GM12878 (cell line): ENCODE results near the gene CDC14A. TPM values are rescaled to one million over a fixed set of nuclear protein-coding genes. Genes with fewer than 3 reads are reported as not detected.

Experiments
- ATAC-seq: fragments of 200-7000 bp; cut with Tn5 transposase; 3 replicates; pipeline ENCODE4 v1.9.1; 2020; ENCODE audit warnings: mild to moderate bottlenecking, moderate library complexity
- BruUV-seq: library from RNA; stranded (reverse); fragments of 400-500 nt; replicated peaks from 2 replicates; lab custom pipeline; 2021; lab: Mats Ljungman, UMichigan
- CTCF ChIA-PET: fragments of 300-600 bp; sonication (Branson Sonifier 250); formaldehyde crosslinking; extraction: SDS; loops from one replicate; lab custom pipeline; 2021; ENCODE audit warnings: inconsistent platforms; lab: Yijun Ruan, JAX
- POLR2A ChIA-PET: fragments of 350-600 bp; formaldehyde crosslinking; extraction: SDS; loops from one replicate; lab custom pipeline; 2021; ENCODE audit warnings: inconsistent platforms; lab: Charles Lee
- RAD21 ChIA-PET: fragments of 300-600 bp; sonication (Branson Sonifier 250); formaldehyde crosslinking; loops from one replicate; lab custom pipeline; 2023; ENCODE audit warnings: antibody characterized with exemption; ENCODE audit not compliant: unreplicated experiment; lab: Charles Lee
- SMC1A ChIA-PET: fragments of 300-600 bp; sonication (Branson Sonifier 250); formaldehyde crosslinking; loops from one replicate; lab custom pipeline; 2023; ENCODE audit not compliant: unreplicated experiment, uncharacterized antibody; lab: Charles Lee
- DNase-seq: peaks from one replicate; pipeline ENCODE4 v3.0.0-alpha.2; 2011; ENCODE audit warnings: low read depth, low spot score
- FAIRE-seq: peaks from 3 replicates; lab custom pipeline; 2011; peaks lifted over from hg19 to GRCh38; lab: Jason Lieb, UNC
- H2AFZ ChIP-seq: 2 replicates; pipeline ENCODE4 v1.6.0; 2011; ENCODE audit warnings: low read depth, low read length, control low read depth; ENCODE audit not compliant: control insufficient read depth
- H3K27ac ChIP-seq: 2 replicates; pipeline ENCODE4 v1.5.1; 2011; ENCODE audit warnings: control low read depth; ENCODE audit not compliant: control insufficient read depth, insufficient read depth
- H3K27me3 ChIP-seq, 2 experiments: replicated peaks in 1 of 2; 2 replicates each; pipeline versions ENCODE4 v1.6.0 to v1.6.1; 2011; ENCODE audit warnings: low read length in 1 of 2; ENCODE audit not compliant: control insufficient read depth in 2 of 2, insufficient read depth in 2 of 2
- H3K36me3 ChIP-seq, 2 experiments: 2 replicates each; pipeline ENCODE4 v1.5.1; 2011; ENCODE audit warnings: low read length in 1 of 2; ENCODE audit not compliant: control insufficient read depth in 2 of 2, insufficient read depth in 2 of 2
- H3K4me1 ChIP-seq: 2 replicates; pipeline ENCODE4 v1.6.1; 2011; ENCODE audit warnings: mild to moderate bottlenecking, low read length, moderate library complexity, mixed read lengths; ENCODE audit not compliant: control insufficient read depth, insufficient read depth
- H3K4me2 ChIP-seq: 2 replicates; pipeline ENCODE4 v1.6.0; 2011; ENCODE audit warnings: control low read depth; ENCODE audit not compliant: control insufficient read depth, insufficient read depth
- H3K4me3 ChIP-seq: fragments of 200-600 bp; sonication (generic); 2 replicates; pipeline ENCODE4 v1.5.1; 2016
- H3K79me2 ChIP-seq: 2 replicates; pipeline ENCODE4 v1.6.0; 2011; ENCODE audit warnings: low read length; ENCODE audit not compliant: control insufficient read depth, insufficient read depth
- H3K9ac ChIP-seq: 2 replicates; pipeline ENCODE4 v1.8.0; 2011; ENCODE audit warnings: low read length, control low read depth, mixed read lengths; ENCODE audit not compliant: control insufficient read depth, insufficient read depth
- H3K9me3 ChIP-seq: replicated peaks from 3 replicates; pipeline ENCODE4 v1.5.1; 2011; ENCODE audit warnings: mild to moderate bottlenecking, low read length; ENCODE audit not compliant: control insufficient read depth, insufficient read depth
- H4K20me1 ChIP-seq: 2 replicates; pipeline ENCODE4 v1.6.0; 2011; ENCODE audit not compliant: control insufficient read depth, insufficient read depth
- CREM ChIP-seq: IDR thresholded peaks from 2 replicates; pipeline ENCODE4 v1.6.1; 2014; ENCODE audit warnings: antibody characterized with exemption, low read depth
- EP300 ChIP-seq, 2 experiments: fragments of 150-350 bp in 1 of 2; IDR thresholded peaks; 2 replicates each; pipeline ENCODE4 v1.6.1; 2011 to 2012; ENCODE audit warnings: low read depth in 2 of 2, low read length in 2 of 2, borderline replicate concordance in 1 of 2, improper control_type of control experiment in 1 of 2, inconsistent platforms in 1 of 2; ENCODE audit not compliant: control insufficient read depth in 1 of 2
- KLF5 ChIP-seq: fragments of 450-650 bp; IDR thresholded peaks from 2 replicates; pipeline ENCODE4 v1.6.1; 2014; ENCODE audit warnings: mild to moderate bottlenecking; ENCODE audit not compliant: partially characterized antibody
- POLR2A ChIP-seq: IDR thresholded peaks from 2 replicates; pipeline ENCODE4 v1.6.1; 2011; ENCODE audit warnings: low read depth, mild to moderate bottlenecking, low read length
- POLR2AphosphoS2 ChIP-seq: IDR thresholded peaks from 2 replicates; pipeline ENCODE4 v1.6.1; 2011; ENCODE audit warnings: low read depth, mild to moderate bottlenecking, low read length, improper control_type of control experiment, moderate library complexity
- PRDM15 ChIP-seq: fragments of 450-650 bp; formaldehyde crosslinking; IDR thresholded peaks from 2 replicates; pipeline ENCODE4 v1.4.0; 2020; ENCODE audit warnings: mild to moderate bottlenecking, moderate library complexity
- SIX5 ChIP-seq: IDR thresholded peaks from 2 replicates; pipeline ENCODE4 v1.6.1; 2011; ENCODE audit warnings: mild to moderate bottlenecking, low read depth, low read length, moderate library complexity; ENCODE audit not compliant: severe bottlenecking
- SMAD1 ChIP-seq: fragments of 450-650 bp; IDR thresholded peaks from 2 replicates; pipeline ENCODE4 v1.6.1; 2018; ENCODE audit warnings: mild to moderate bottlenecking, low read depth; ENCODE audit not compliant: partially characterized antibody
- SREBF1 ChIP-seq: IDR thresholded peaks from 2 replicates; pipeline ENCODE4 v1.6.1; 2012; ENCODE audit warnings: mild to moderate bottlenecking, low read length
- ZBED1 ChIP-seq: IDR thresholded peaks from 2 replicates; pipeline ENCODE4 v1.6.1; 2016; ENCODE audit warnings: borderline replicate concordance
- ZBTB11 ChIP-seq: fragments of 450-650 bp; formaldehyde crosslinking; IDR thresholded peaks from 2 replicates; pipeline ENCODE4 v1.5.0; 2022; ENCODE audit warnings: mild to moderate bottlenecking, missing genetic modification characterization
- WGBS: methylation state at CpG from one replicate; pipeline ENCODE4 v1.1.6; 2016; ENCODE audit warnings: low lambda C conversion rate; ENCODE audit not compliant: insufficient replicate concordance, insufficient coverage; ENCODE audit errors: missing lambda C conversion rate; 5-methylcytosine and 5-hydroxymethylcytosine counted together
- in situ Hi-C: fragments of 300-500 bp; cut with MboI; formaldehyde crosslinking; loops from 9 replicates; pipeline ENCODE4 v1.14.3; 2018; ENCODE audit warnings: mixed read lengths
- intact Hi-C: fragments of 100-400 bp; cut with micrococcal nuclease; formaldehyde crosslinking; loops from one replicate; pipeline ENCODE4 v1.14.2; 2022; ENCODE audit not compliant: unreplicated experiment
- polyA plus RNA-seq, 11 experiments: library from polyadenylated mRNA; depleted of rRNA in 4 of 11; unstranded in 6 of 11; stranded (reverse) in 5 of 11; fragments of >200 nt; fragmentation: Nextera tagmentation in 4 of 11; fragmentation: Illumina TruSeq in 1 of 11; extraction: Ambion mirVana in 4 of 11; extraction: Trizol in 1 of 11; gene quantifications; 1 replicate in 1 of 11; 2 replicates in 10 of 11; pipeline versions ENCODE4 v1.2.1 to v1.2.3, GENCODE V29; 2011 to 2016; ENCODE audit warnings: inconsistent platforms in 2 of 11, missing spikeins in 2 of 11, low read depth in 1 of 11
- total RNA-seq, 4 experiments: library from RNA; depleted of rRNA in 3 of 4; stranded (reverse); fragments of >200 nt in 3 of 4; fragmentation: Illumina TruSeq in 1 of 4; extraction: Trizol in 1 of 4; gene quantifications; 2 replicates each; pipeline versions ENCODE4 v1.2.1 to v1.2.3, GENCODE V29; 2013 to 2021
- TF ChIP-seq, protein P1 (sequence below): fragments of 450-650 bp; IDR thresholded peaks from 2 replicates; pipeline ENCODE4 v1.6.1; 2017; ENCODE audit warnings: antibody characterized with exemption, mild to moderate bottlenecking, moderate library complexity
- TF ChIP-seq, protein P2 (sequence below): IDR thresholded peaks from 2 replicates; pipeline ENCODE4 v1.6.1; 2011; ENCODE audit warnings: borderline replicate concordance, low read depth, mild to moderate bottlenecking, moderate library complexity, low read length; ENCODE audit not compliant: insufficient read depth, poor library complexity, severe bottlenecking

CDC14A gene
- total and polyA plus RNA-seq, 10 of the 15 experiments (the other 5 are each of a cell fraction or from before 2014, with no cell fraction given): 1.5 to 7.1 (median 5.5) TPM

- no peak for DNase-seq
- no peak overlapping the region for H3K4me3 ChIP-seq
- no peak overlapping the region for H3K27ac ChIP-seq
- in situ Hi-C loops (no loop called here), intact Hi-C loops (no loop called here)
- BruUV-seq: no TSS peak
- FAIRE-seq: no peak
- H4K20me1 ChIP-seq: no peaks in the 10 kb centered on the region
- no peak for ATAC-seq
- SMC1A ChIA-PET: interaction anchor here (1.2 kb wide), 1 partner anchor 18 kb away, joined by 3 read pairs; no protein-coding TSS in a partner anchor
- H3K27me3 ChIP-seq: no peaks in the 10 kb centered on the region
- H3K9me3 ChIP-seq: no peaks in the 10 kb centered on the region
- no peaks in the 10 kb centered on the region for H3K4me1 ChIP-seq
- POLR2A ChIA-PET: no interaction called here
- WGBS: 73% methylated on average over 3 of the region's 3 CpGs
- H3K79me2 ChIP-seq: no peaks in the 10 kb centered on the region
- no peaks in the 10 kb centered on the region for H3K36me3 ChIP-seq
- H3K4me2 ChIP-seq: no peak overlapping the region
- RAD21 ChIA-PET: no interaction called here
- no peak overlapping the region for H2AFZ ChIP-seq
- CTCF ChIA-PET: no interaction called here
- no peak overlapping the region for H3K9ac ChIP-seq
- no peak for TF ChIP-seq POLR2A
- TF ChIP-seq EP300 (IDR thresholded peaks at IDR 0.05; ENCODE audit: borderline replicate concordance in 1 of 2, control insufficient read depth in 1 of 2, low read depth in 2 of 2, low read length in 2 of 2): no peak
- TF ChIP-seq PRDM15 (CRISPR knock-in tag): no peak
- TF ChIP-seq CREM: no peak
- no peak for TF ChIP-seq SREBF1
- no peak for TF ChIP-seq KLF5
- TF ChIP-seq, protein P1, sequence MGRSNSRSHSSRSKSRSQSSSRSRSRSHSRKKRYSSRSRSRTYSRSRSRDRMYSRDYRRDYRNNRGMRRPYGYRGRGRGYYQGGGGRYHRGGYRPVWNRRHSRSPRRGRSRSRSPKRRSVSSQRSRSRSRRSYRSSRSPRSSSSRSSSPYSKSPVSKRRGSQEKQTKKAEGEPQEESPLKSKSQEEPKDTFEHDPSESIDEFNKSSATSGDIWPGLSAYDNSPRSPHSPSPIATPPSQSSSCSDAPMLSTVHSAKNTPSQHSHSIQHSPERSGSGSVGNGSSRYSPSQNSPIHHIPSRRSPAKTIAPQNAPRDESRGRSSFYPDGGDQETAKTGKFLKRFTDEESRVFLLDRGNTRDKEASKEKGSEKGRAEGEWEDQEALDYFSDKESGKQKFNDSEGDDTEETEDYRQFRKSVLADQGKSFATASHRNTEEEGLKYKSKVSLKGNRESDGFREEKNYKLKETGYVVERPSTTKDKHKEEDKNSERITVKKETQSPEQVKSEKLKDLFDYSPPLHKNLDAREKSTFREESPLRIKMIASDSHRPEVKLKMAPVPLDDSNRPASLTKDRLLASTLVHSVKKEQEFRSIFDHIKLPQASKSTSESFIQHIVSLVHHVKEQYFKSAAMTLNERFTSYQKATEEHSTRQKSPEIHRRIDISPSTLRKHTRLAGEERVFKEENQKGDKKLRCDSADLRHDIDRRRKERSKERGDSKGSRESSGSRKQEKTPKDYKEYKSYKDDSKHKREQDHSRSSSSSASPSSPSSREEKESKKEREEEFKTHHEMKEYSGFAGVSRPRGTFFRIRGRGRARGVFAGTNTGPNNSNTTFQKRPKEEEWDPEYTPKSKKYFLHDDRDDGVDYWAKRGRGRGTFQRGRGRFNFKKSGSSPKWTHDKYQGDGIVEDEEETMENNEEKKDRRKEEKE: no peak
- TF ChIP-seq SMAD1: no peak
- no peak for TF ChIP-seq SIX5
- no peak for TF ChIP-seq POLR2AphosphoS2
- no peak for TF ChIP-seq ZBED1
- no peak for TF ChIP-seq ZBTB11
- TF ChIP-seq, protein P2, sequence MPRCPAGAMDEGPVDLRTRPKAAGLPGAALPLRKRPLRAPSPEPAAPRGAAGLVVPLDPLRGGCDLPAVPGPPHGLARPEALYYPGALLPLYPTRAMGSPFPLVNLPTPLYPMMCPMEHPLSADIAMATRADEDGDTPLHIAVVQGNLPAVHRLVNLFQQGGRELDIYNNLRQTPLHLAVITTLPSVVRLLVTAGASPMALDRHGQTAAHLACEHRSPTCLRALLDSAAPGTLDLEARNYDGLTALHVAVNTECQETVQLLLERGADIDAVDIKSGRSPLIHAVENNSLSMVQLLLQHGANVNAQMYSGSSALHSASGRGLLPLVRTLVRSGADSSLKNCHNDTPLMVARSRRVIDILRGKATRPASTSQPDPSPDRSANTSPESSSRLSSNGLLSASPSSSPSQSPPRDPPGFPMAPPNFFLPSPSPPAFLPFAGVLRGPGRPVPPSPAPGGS: no peak
Measured at GRCh38 chr1:100305954-100306353, 46.4 kb upstream of the CDC14A start.
